DMS153 (cell line): ENCODE results near the gene GUCA1C.

Experiments used
- DNase-seq: peaks from one replicate; lab custom pipeline; 2025; lab: John Stamatoyannopoulos, UW

GUCA1C gene

DNA sequence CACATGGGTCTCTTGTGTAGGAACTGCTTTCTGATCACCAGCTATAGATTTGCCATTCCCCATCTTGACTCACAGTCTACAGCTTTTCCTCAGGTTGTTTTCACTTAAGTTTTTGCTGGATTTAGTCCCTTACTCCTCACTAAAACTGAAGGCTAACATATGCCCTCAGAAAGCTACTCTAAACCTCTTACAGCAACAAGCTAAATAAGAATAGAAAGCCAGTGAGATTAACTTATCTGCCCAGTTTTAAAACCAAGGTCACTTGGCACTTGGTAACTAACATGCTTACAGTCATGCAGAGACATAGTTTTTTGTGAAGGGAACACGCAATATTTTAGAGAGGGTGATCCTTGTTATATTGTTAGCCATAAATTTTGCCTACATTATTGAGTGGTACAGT lies at the start of gene GUCA1C:
TSS of gene GUCA1C (minus strand) at position 180 of the 400 bp plus-strand sequence. CDS start at position 63, 117 bp downstream.
- DNase-seq = no peak

GRCh38 chr3:108998436-108998835 lies 44.8 kb upstream of the GUCA1C start:
- DNase-seq = no peak

GRCh38 chr3:108985844-108986243 lies 32.2 kb upstream of the GUCA1C start:
- DNase-seq = no peak

- no peak for DNase-seq
Measured at GRCh38 chr3:108983051-108983450, 29.4 kb upstream of the GUCA1C start.

- DNase-seq = no peak
Measured at GRCh38 chr3:108976058-108976457, 22.4 kb upstream of the GUCA1C start.

- DNase-seq = no peak
Measured at GRCh38 chr3:108973019-108973418, 19.3 kb upstream of the GUCA1C start.

GRCh38 chr3:108972482-108972881 lies 18.8 kb upstream of the GUCA1C start:
- DNase-seq = no peak

GRCh38 chr3:108970561-108970960 lies 16.9 kb upstream of the GUCA1C start:
- no peak for DNase-seq

DNA sequence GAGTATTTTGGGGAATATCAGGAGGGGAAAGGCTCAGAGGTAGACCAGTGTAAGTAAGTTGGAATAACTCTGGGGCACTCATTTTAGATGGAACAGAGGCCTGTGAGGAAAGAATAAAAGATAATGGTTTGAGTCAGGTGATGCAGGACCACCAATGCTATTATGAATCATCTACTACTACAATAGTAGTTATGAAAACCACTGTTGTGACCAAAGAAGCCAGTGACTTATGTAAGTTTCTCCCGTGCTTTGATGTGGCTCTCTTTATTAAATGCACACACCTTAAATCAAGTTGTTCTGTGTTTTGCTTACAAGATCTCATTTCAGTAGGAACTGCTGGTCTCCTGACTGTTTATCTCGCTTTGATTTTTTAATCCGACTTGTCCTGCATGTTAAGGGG lies 13.1 kb upstream of the GUCA1C start:
- no peak for DNase-seq

DNA sequence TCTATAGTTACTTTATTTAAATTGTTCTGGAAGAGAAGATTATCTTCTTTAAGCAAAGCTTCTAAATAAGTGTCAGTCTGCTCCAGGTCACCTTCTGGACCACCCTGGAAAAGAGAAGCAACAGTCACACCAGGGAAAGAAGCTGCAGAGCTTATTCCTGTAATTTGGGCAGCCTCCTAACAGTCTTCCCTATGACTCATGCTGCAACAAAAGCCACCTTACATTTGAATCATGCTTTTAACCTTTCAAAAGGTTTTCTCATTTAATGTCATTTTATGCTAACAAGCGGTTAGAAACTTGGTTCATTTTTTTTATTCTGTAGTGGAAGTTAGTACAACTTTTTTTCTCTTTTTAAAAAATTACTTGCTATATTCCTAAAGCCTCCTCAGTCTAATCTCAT lies 5.3 kb upstream of the GUCA1C start:
- no peak for DNase-seq

DNA sequence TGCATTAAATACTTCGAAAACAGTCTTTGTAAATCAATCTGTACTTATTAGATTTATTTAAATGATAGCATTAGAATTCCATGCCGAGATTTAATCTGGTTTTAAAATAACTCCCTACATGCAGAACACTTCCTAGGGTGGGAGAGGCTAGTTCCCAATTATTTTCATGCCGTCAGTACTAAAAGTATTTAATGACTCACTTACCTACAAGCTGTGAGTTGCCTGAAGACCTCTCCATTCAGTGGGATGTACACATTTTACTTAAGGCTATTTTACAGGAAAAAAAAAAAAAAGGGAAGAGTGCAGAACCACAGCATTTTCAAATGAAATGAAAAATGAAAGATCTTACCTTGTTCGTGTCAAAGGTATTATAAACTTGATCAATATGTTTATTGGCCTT lies 469 bp downstream of the GUCA1C start:
- no peak for DNase-seq

DNA sequence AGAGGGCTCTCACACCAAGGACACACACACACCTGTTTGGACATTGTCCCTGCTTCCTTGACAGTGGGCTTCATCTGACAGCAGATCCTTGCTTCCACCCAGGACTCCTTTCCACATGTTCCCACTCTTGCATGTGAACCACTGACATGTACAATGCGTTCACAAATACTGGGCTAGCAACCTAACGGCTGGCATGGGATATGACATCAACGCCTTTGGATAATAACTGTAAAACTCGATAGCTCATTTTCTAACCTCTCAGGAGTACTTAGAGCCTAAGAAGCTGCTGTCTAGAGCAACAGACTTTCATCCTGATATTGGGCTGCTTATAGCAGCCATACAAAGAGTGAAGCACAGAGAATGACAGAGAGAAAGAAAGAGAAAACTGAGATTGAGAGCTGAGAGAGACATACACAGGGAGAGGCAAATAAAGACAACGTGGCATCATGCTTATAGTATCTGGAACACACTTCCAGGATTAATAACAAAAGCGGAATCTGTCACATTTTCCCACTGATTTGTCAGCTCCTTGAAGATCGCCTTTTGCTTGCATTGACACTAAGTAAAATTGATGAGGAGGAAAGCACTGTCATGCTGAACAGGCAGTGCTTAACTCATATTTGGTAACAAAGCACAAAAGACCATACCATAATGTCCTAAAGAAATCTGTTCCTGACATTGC lies 1.7 kb downstream of the GUCA1C start:
- DNase-seq = no peak

DNA sequence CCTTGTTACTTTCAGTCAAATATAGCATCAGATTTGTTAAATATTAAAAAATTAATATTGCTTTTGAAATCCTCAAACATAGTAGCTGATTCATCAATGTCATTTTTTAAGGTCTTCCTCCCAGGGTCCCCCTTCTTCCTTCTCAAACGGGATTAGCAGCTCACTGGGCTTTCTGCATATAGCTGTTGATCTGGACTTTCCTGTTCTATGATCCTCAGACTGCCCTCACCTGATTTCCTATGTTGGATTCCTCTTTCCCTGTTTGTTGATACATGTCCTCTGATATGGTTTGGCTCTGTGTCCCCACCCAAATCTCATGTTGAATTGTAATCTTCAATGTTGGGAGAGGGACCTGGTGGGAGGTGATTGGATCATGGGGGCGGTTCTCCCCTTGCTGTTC lies 5.8 kb downstream of the GUCA1C start:
- no peak for DNase-seq

DNA sequence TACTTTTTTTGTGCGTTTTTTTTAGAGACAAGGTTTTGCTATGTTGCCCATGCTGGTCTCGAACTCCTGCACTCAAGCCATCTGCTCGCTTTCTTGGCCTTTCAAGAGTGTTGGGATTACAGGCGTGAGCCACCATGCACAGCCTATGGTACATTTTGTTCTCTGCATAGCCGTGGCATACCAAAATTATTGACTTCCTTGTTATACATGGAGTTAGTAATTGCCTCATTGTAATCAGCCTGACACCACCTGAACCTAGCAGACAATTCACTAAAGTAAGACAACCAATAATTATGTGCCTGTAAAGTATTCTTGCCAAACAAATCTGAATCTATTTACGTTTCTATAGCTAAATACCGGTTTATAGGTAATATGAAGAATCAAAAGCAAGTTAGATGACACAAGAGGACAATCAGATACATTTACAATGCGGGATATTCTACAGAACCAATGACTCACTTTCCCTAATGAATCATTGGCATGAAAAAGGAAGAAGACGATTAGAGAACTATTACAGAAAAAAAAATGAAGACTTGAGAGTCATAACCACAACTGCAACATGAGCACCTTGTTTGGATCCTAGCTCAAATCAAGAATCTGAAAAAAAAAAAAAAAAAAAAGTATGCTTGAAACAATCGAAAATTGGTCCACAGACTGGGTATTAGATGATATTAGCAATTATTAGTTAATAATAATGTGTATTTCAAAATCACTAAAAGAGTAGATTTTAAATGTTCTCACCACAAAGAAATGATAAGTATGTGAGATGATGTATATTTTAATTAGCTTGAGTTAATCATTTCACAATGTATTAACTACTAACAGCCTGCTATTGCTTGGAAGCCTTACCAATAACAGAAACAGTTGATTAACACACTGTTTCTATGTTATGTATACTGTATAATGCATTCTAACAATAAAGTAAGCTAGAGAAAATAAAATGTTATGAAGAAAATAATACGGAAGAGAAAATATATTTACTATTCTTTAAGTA lies 7.1 kb downstream of the GUCA1C start:
- no peak for DNase-seq

GRCh38 chr3:108940568-108941263 lies 13.0 kb downstream of the GUCA1C start:
- DNase-seq = no peak

GRCh38 chr3:108940166-108940565 lies 13.5 kb downstream of the GUCA1C start:
- DNase-seq = no peak

DNA sequence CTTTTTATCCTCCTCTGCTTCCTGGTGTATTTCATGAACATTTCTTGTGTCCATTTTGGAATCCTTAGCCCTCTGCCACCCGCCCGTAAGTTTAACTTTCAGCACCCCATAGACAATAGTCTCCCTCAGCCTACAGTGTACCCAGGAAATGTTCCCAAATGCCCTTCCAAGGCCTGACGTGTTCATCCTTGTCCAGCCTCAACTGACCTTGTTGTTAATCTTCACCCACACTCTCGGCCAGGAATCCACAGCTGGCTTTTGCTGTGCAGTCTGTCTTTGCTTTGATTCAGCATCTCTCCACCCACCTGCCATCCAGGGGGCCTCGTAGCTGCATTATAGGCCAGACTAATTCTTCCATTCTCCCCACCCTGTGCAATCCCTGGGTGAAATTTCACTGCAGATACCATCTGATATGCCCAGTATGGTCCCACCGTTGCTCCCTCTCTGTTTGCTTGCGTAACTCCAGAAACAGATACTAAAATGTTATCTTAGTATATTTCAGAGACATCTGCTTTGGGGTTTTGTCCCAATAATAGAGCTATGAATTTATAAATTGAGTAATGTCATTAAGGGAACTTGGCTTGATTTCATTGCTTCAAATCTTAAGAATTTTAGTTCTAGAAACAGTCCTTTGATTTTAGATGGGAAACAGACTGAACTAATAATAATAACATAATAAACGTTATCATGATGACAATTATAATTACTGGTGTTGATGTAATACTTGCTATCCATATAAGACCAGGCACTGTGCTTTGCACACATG lies 16.6 kb downstream of the GUCA1C start:
- no peak for DNase-seq

DNA sequence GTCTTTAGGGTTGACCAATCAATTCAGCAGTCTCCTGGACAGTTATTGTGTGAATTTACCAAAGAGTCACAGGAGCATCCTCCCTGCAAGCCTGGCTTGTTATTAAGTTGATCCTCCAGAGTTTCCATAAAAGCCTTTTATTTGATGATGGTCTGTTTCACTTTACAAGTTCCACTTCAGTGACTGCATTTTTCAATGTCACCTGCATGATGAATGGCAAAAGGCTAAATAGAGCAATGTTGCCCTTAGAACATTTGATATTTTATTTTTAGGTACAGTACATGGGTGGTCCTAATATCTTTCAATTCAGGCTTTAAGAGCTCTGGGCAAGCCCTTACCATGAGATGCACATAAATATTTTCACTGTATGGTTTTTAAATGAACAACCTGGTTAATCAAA lies 22.6 kb downstream of the GUCA1C start:
- DNase-seq = no peak

GRCh38 chr3:108918866-108919265 lies 34.8 kb downstream of the GUCA1C start:
- DNase-seq = no peak

GRCh38 chr3:108914774-108915641 lies 38.7 kb downstream of the GUCA1C start:
- peak; percentile 30 for DNase-seq

DNA sequence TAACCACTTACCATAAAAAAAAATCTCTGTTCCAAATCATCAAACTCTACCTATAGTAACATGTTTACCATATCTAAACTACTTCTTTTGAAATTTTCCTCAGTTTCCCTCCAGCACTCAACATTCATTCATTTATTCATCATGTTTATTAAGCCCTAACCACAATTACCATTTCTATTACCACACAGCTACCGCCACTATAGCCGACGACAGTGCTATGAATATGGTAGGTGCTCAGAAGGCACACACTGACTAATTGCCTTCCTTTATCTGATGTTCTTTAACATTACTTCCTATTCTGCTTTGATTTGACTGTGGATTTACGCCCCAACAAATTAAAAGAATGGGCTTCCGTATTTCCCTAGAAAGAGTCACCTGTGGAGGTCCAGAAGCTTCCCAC lies 43.9 kb downstream of the GUCA1C start:
- no peak for DNase-seq
